T-helper 1 cell treated with Interleukin-12 subunit alpha and Interleukin-12 subunit beta and Interleukin-4 antibody, amounts not matched to agents 30 ng/mL and 1 ng/mL, for 36 hours (primary cell): Measurements from ENCODE around the gene MGAT3. TPM values are rescaled to one million over a fixed set of nuclear protein-coding genes. Genes with fewer than 3 reads are reported as not detected.

Experiments
- intact Hi-C: fragments of 100-400 bp; cut with micrococcal nuclease; formaldehyde crosslinking; loops from one replicate; pipeline ENCODE4 v1.15.1; 2024
- total RNA-seq: library from RNA; stranded (reverse); gene quantifications from 2 replicates; pipeline ENCODE4 v1.2.3, GENCODE V29; 2022

The MGAT3 gene
- total RNA-seq, 1 donor from 2014 or later = 2.9 TPM

GRCh38 chr22:39449708-39450107, 7.1 kb upstream of the MGAT3 start:
- intact Hi-C loops = no loop called here

GRCh38 chr22:39450258-39450955, 6.4 kb upstream of the MGAT3 start:
- intact Hi-C loops = no loop called here

GRCh38 chr22:39452740-39453040, 4.1 kb upstream of the MGAT3 start:
- intact Hi-C loops = no loop called here

- intact Hi-C loops = no loop called here
Observed at GRCh38 chr22:39453765-39454378, 2.9 kb upstream of the MGAT3 start.

- intact Hi-C loops = no loop called here
Observed at GRCh38 chr22:39454385-39454871, 2.4 kb upstream of the MGAT3 start.

GRCh38 chr22:39457198-39457555, 365 bp downstream of the MGAT3 start:
- intact Hi-C loops = no loop called here

GRCh38 chr22:39457556-39458443, 988 bp downstream of the MGAT3 start:
- intact Hi-C loops = no loop called here

GRCh38 chr22:39458444-39459083, 1.8 kb downstream of the MGAT3 start:
- intact Hi-C loops = no loop called here

GRCh38 chr22:39459681-39460080, 2.9 kb downstream of the MGAT3 start:
- intact Hi-C loops = no loop called here

- intact Hi-C loops = no loop called here
Observed at GRCh38 chr22:39462443-39463221, 5.8 kb downstream of the MGAT3 start.

GRCh38 chr22:39463277-39463676, 6.5 kb downstream of the MGAT3 start:
- intact Hi-C loops = no loop called here

GRCh38 chr22:39463931-39464390, 7.1 kb downstream of the MGAT3 start:
- intact Hi-C loops = no loop called here

- intact Hi-C loops = no loop called here
Observed at GRCh38 chr22:39466228-39467006, 9.6 kb downstream of the MGAT3 start.

- intact Hi-C loops = no loop called here
Observed at GRCh38 chr22:39467390-39467895, 10.6 kb downstream of the MGAT3 start.

GRCh38 chr22:39468487-39469325, 11.9 kb downstream of the MGAT3 start:
- intact Hi-C loops = no loop called here

- intact Hi-C loops = no loop called here
Observed at GRCh38 chr22:39469326-39469680, 12.5 kb downstream of the MGAT3 start.

- intact Hi-C loops = no loop called here
Observed at GRCh38 chr22:39469681-39470450, 13.1 kb downstream of the MGAT3 start.
